SK-N-SH treated with all-trans-retinoic acid at 6 μM for 48 hours (cell line): ENCODE results near the gene ABCA1.
A peak's percentile ranks its signal among the peaks of the same experiment; 100 is the strongest.

Experiments used
- ATAC-seq: fragments of 200-7000 bp; cut with Tn5 transposase; 3 replicates; pipeline ENCODE4 v1.9.1; 2020; ENCODE audit warnings: mild to moderate bottlenecking, moderate library complexity
- BACH2 ChIP-seq: fragments of 250-450 bp; sonication (Bioruptor Pico); IDR thresholded peaks from 2 replicates; pipeline ENCODE4 v1.9.0; 2021; ENCODE audit warnings: mild to moderate bottlenecking, borderline replicate concordance
- CSDC2 ChIP-seq: fragments of 250-450 bp; sonication (Bioruptor Pico); IDR thresholded peaks from 2 replicates; pipeline ENCODE4 v1.5.0; 2020; ENCODE audit warnings: mild to moderate bottlenecking, moderate library complexity
- ESRRG ChIP-seq: fragments of 250-450 bp; sonication (Bioruptor Pico); IDR thresholded peaks from 2 replicates; pipeline ENCODE4 v1.6.1; 2021; ENCODE audit warnings: mild to moderate bottlenecking
- GLIS3 ChIP-seq: fragments of 250-450 bp; sonication (Bioruptor Pico); IDR thresholded peaks from 2 replicates; pipeline ENCODE4 v1.5.0; 2020; ENCODE audit warnings: mild to moderate bottlenecking, moderate library complexity
- ISL1 ChIP-seq: fragments of 250-450 bp; sonication (Bioruptor Pico); IDR thresholded peaks from 2 replicates; pipeline ENCODE4 v2.1.2; 2022; ENCODE audit warnings: mild to moderate bottlenecking, moderate library complexity
- OSR1 ChIP-seq: fragments of 250-450 bp; sonication (Bioruptor Pico); IDR thresholded peaks from 2 replicates; pipeline ENCODE4 v1.8.0; 2022; ENCODE audit warnings: moderate library complexity, mild to moderate bottlenecking, inconsistent platforms
- RARB ChIP-seq: fragments of 250-450 bp; sonication (Bioruptor Pico); IDR thresholded peaks from 2 replicates; pipeline ENCODE4 v1.8.0; 2021; ENCODE audit warnings: mild to moderate bottlenecking, moderate library complexity
- SNAI2 ChIP-seq: fragments of 250-450 bp; sonication (Bioruptor Pico); IDR thresholded peaks from 2 replicates; pipeline ENCODE4 v1.5.0; 2020; ENCODE audit warnings: mild to moderate bottlenecking, moderate library complexity
- TCF4 ChIP-seq: fragments of 250-450 bp; sonication (Bioruptor Pico); IDR thresholded peaks from 2 replicates; pipeline ENCODE4 v1.8.0; 2021; ENCODE audit warnings: mild to moderate bottlenecking, moderate library complexity, borderline replicate concordance
- TOX ChIP-seq: fragments of 250-450 bp; sonication (Bioruptor Pico); IDR thresholded peaks from 2 replicates; pipeline ENCODE4 v1.8.0; 2021; ENCODE audit warnings: mild to moderate bottlenecking, moderate library complexity, borderline replicate concordance
- ZC3H10 ChIP-seq: fragments of 250-450 bp; sonication (Bioruptor Pico); IDR thresholded peaks from 2 replicates; pipeline ENCODE4 v1.5.1; 2021; ENCODE audit warnings: mild to moderate bottlenecking, moderate library complexity
- ZFP3 ChIP-seq: fragments of 250-450 bp; sonication (Bioruptor Pico); IDR thresholded peaks from 2 replicates; pipeline ENCODE4 v1.5.0; 2020; ENCODE audit warnings: mild to moderate bottlenecking, moderate library complexity
- ZFP30 ChIP-seq: fragments of 450-650 bp; formaldehyde crosslinking; IDR thresholded peaks from 2 replicates; pipeline ENCODE4 v1.5.0; 2022; ENCODE audit warnings: mild to moderate bottlenecking, moderate library complexity
- ZNF8 ChIP-seq: fragments of 450-650 bp; formaldehyde crosslinking; IDR thresholded peaks from 2 replicates; pipeline ENCODE4 v1.5.0; 2020; ENCODE audit warnings: mild to moderate bottlenecking, moderate library complexity
- TF ChIP-seq, protein P1 (sequence below): fragments of 250-450 bp; sonication (Bioruptor Pico); IDR thresholded peaks from 2 replicates; pipeline ENCODE4 v1.5.0; 2020; ENCODE audit warnings: mild to moderate bottlenecking, moderate library complexity
- TF ChIP-seq, protein P2 (sequence below): fragments of 250-450 bp; sonication (Bioruptor Pico); IDR thresholded peaks from 2 replicates; pipeline ENCODE4 v1.8.0; 2021; ENCODE audit warnings: low read depth, mild to moderate bottlenecking, moderate library complexity, borderline replicate concordance
- TF ChIP-seq, protein P3 (sequence below): fragments of 250-450 bp; sonication (Bioruptor Pico); IDR thresholded peaks from 2 replicates; pipeline ENCODE4 v1.5.1; 2020; ENCODE audit warnings: low read depth, mild to moderate bottlenecking, moderate library complexity
- TF ChIP-seq, protein P4 (sequence below): fragments of 250-450 bp; sonication (Bioruptor Pico); IDR thresholded peaks from 2 replicates; pipeline ENCODE4 v1.8.0; 2020; ENCODE audit warnings: mild to moderate bottlenecking, moderate library complexity, borderline replicate concordance
- TF ChIP-seq, protein P5 (sequence below): fragments of 250-450 bp; sonication (Bioruptor Pico); IDR thresholded peaks from 2 replicates; pipeline ENCODE4 v1.5.1; 2021; ENCODE audit warnings: mild to moderate bottlenecking, moderate library complexity

ABCA1 gene

DNA sequence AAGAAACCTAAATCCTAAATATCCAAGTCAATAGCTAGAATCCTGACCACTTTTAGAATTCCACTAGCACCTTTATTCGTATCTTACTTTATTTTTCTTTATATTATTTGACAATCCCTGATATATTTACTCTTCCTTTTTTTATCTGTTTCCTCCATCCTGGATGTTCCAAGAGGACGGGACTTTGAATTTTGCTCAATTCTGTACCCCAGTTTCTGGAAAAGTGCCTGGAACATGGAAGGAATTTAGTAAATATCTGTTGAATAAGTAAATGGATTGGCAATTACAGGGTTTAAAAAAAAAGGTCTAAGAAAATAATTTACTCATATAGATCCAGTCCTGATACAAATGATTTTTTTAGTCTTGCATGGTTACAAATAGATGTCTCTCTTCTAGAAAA, 181.7 kb downstream of the ABCA1 start:
- TF ChIP-seq ZFP30 (CRISPR knock-in tag) (no peak), ISL1 (no peak)
- TF ChIP-seq, protein P1, sequence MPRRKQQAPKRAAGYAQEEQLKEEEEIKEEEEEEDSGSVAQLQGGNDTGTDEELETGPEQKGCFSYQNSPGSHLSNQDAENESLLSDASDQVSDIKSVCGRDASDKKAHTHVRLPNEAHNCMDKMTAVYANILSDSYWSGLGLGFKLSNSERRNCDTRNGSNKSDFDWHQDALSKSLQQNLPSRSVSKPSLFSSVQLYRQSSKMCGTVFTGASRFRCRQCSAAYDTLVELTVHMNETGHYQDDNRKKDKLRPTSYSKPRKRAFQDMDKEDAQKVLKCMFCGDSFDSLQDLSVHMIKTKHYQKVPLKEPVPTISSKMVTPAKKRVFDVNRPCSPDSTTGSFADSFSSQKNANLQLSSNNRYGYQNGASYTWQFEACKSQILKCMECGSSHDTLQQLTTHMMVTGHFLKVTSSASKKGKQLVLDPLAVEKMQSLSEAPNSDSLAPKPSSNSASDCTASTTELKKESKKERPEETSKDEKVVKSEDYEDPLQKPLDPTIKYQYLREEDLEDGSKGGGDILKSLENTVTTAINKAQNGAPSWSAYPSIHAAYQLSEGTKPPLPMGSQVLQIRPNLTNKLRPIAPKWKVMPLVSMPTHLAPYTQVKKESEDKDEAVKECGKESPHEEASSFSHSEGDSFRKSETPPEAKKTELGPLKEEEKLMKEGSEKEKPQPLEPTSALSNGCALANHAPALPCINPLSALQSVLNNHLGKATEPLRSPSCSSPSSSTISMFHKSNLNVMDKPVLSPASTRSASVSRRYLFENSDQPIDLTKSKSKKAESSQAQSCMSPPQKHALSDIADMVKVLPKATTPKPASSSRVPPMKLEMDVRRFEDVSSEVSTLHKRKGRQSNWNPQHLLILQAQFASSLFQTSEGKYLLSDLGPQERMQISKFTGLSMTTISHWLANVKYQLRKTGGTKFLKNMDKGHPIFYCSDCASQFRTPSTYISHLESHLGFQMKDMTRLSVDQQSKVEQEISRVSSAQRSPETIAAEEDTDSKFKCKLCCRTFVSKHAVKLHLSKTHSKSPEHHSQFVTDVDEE (CRISPR knock-in tag), result no peak
- no peak for ATAC-seq

DNA sequence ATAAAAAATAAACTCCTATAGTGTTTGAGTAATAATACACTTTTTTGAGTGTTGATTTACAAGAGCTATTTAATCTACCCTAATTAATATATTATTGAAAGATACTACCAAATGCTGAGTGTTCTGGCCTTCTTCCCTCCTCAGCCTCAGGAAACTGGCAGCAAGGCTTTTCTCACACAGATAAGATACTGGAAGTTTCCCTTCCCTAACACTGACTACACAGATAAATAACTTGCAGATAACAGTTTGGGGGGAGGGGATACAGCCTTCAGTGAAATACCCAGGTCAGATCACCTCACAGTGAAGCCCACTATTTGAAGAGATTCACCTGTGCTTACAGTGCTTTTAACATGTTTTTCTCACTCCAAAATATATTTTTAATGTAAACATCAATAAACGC, 182.1 kb downstream of the ABCA1 start:
- TF ChIP-seq ZFP30 (CRISPR knock-in tag) (no peak), ESRRG (CRISPR knock-in tag) (no peak), CSDC2 (CRISPR knock-in tag) (no peak), ZFP3 (CRISPR knock-in tag) (no peak), BACH2 (CRISPR knock-in tag) (no peak), SNAI2 (CRISPR knock-in tag) (no peak), ISL1 (no peak), RARB (CRISPR knock-in tag) (no peak), TOX (CRISPR knock-in tag) (no peak), TCF4 (CRISPR knock-in tag) (no peak), ZC3H10 (CRISPR knock-in tag) (no peak)
- TF ChIP-seq, protein P2, sequence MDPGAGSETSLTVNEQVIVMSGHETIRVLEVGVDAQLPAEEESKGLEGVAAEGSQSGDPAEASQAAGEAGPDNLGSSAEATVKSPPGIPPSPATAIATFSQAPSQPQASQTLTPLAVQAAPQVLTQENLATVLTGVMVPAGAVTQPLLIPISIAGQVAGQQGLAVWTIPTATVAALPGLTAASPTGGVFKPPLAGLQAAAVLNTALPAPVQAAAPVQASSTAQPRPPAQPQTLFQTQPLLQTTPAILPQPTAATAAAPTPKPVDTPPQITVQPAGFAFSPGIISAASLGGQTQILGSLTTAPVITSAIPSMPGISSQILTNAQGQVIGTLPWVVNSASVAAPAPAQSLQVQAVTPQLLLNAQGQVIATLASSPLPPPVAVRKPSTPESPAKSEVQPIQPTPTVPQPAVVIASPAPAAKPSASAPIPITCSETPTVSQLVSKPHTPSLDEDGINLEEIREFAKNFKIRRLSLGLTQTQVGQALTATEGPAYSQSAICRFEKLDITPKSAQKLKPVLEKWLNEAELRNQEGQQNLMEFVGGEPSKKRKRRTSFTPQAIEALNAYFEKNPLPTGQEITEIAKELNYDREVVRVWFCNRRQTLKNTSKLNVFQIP (CRISPR knock-in tag), result no peak
- TF ChIP-seq, protein P3, sequence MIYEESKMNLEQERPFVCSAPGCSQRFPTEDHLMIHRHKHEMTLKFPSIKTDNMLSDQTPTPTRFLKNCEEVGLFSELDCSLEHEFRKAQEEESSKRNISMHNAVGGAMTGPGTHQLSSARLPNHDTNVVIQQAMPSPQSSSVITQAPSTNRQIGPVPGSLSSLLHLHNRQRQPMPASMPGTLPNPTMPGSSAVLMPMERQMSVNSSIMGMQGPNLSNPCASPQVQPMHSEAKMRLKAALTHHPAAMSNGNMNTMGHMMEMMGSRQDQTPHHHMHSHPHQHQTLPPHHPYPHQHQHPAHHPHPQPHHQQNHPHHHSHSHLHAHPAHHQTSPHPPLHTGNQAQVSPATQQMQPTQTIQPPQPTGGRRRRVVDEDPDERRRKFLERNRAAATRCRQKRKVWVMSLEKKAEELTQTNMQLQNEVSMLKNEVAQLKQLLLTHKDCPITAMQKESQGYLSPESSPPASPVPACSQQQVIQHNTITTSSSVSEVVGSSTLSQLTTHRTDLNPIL (CRISPR knock-in tag), result no peak
- TF ChIP-seq, protein P4, sequence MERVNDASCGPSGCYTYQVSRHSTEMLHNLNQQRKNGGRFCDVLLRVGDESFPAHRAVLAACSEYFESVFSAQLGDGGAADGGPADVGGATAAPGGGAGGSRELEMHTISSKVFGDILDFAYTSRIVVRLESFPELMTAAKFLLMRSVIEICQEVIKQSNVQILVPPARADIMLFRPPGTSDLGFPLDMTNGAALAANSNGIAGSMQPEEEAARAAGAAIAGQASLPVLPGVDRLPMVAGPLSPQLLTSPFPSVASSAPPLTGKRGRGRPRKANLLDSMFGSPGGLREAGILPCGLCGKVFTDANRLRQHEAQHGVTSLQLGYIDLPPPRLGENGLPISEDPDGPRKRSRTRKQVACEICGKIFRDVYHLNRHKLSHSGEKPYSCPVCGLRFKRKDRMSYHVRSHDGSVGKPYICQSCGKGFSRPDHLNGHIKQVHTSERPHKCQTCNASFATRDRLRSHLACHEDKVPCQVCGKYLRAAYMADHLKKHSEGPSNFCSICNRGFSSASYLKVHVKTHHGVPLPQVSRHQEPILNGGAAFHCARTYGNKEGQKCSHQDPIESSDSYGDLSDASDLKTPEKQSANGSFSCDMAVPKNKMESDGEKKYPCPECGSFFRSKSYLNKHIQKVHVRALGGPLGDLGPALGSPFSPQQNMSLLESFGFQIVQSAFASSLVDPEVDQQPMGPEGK (CRISPR knock-in tag), result no peak
- no peak for ATAC-seq

DNA sequence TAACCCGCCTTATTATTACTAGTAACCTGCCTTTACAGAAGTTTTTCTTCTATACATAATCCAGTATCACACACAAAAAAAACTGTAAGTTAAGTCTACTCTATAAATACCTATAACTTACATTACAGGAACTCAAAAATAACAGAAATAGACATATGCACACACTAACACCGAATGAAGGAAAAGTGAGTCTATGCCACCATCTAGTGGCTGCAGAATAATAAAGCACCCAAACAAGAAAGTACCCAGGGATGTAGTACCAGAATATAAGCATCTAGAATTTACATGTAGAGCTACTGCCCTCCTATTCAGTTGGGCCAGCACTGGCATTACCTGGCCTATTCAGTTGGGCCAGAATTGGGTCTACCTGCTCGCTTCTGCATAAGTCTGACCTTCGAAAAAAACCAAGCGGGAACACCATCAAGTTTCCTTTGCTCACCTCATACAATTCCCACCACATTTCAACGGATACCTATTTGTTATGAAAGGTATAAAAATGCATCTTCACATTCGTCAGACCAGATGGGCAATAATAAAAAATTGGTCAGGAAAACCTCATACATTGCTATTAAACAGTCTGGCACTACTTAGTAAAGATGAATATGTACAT, 184.5 kb downstream of the ABCA1 start:
- peak; percentile 48 for ATAC-seq
- TF ChIP-seq, protein P5, sequence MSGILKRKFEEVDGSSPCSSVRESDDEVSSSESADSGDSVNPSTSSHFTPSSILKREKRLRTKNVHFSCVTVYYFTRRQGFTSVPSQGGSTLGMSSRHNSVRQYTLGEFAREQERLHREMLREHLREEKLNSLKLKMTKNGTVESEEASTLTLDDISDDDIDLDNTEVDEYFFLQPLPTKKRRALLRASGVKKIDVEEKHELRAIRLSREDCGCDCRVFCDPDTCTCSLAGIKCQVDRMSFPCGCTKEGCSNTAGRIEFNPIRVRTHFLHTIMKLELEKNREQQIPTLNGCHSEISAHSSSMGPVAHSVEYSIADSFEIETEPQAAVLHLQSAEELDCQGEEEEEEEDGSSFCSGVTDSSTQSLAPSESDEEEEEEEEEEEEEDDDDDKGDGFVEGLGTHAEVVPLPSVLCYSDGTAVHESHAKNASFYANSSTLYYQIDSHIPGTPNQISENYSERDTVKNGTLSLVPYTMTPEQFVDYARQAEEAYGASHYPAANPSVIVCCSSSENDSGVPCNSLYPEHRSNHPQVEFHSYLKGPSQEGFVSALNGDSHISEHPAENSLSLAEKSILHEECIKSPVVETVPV (CRISPR knock-in tag), result no peak
- no peak for TF ChIP-seq ZFP30 (CRISPR knock-in tag)
- TF ChIP-seq OSR1, result no peak
- TF ChIP-seq SNAI2 (CRISPR knock-in tag), result no peak
- no peak for TF ChIP-seq GLIS3 (CRISPR knock-in tag)
- TF ChIP-seq ZFP3 (CRISPR knock-in tag), result no peak
- no peak for TF ChIP-seq ISL1
- no peak for TF ChIP-seq ZNF8 (CRISPR knock-in tag)
- TF ChIP-seq BACH2 (CRISPR knock-in tag), result no peak
- TF ChIP-seq, protein P3 (CRISPR knock-in tag), result no peak
- no peak for TF ChIP-seq ESRRG (CRISPR knock-in tag)
- TF ChIP-seq, all 23 proteins: peak for 0
